Fibroblast of skin of right quadriceps (primary cell): ENCODE data around the gene KCNAB2.
A peak's percentile ranks its signal among the peaks of the same experiment; 100 is the strongest.

ENCODE experiments used
- DNase-seq: peaks from one replicate; pipeline ENCODE4 v3.0.0-alpha.2; 2013

Gene KCNAB2

DNA sequence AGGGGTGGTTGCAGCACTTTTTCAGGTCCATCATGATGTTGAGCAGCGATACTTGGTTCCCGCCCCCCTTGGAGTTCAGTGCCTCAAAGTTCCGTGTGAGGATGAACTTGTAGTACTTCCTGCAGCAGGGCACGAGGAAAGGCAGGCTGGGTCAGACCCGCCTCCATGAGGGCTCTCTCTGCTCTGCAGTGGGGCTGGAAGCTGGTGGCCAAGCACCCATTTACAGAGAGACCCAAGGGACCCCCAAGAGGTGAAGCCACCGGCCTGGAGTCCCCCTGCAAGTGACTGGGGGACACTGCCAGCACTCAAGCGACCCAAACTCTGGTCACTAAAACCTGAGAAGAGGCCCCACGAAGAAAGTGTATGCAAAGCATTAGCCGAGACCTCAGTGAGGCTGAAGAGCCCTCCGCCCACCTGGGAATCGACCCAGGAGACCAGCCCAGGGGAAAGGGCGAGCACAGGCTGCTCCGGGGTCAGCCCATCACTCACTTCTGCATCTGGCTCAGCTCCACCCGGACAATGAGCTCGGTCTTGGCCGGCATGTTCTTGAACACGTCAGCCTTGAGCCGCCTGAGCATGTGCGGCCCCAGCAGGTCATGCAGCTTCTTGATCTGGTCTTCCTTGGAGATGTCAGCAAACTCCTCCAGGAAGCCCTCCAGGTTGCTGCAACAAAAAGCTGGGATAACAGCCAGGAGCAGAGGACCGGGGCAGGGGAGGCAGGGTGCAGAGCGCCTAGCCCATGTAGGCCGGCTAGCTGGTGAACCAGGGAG, 89.2 kb downstream of the KCNAB2 start:
- DNase-seq = no peak

- no peak for DNase-seq
Observed at GRCh38 chr1:6136516-6137220, 91.0 kb downstream of the KCNAB2 start.

- no peak for DNase-seq
Observed at GRCh38 chr1:6137758-6138157, 92.1 kb downstream of the KCNAB2 start.

- no peak for DNase-seq
Observed at GRCh38 chr1:6140413-6140812, 94.7 kb downstream of the KCNAB2 start.

GRCh38 chr1:6141592-6141991, 95.9 kb downstream of the KCNAB2 start:
- DNase-seq = no peak

GRCh38 chr1:6142036-6142621, 96.4 kb downstream of the KCNAB2 start:
- no peak for DNase-seq

DNA sequence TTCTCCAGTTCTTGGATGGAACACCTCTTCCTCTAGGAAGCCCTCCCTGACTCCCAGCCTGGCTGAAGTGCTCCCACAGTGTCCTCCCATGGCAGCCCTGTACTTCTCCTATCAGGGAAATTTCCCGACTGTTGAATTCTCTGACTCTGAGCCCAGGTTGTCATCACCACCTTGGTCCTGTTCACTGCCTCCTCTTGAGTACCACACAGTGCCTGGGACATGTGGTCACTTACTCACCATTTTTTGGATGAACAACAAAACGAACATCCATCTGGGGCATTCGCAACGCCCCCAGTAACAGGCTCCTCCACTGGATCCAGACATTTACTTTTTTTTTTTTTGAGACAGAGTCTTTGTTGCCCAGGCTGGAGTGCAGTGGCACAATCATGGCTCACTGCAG, 97.0 kb downstream of the KCNAB2 start:
- DNase-seq = no peak

DNA sequence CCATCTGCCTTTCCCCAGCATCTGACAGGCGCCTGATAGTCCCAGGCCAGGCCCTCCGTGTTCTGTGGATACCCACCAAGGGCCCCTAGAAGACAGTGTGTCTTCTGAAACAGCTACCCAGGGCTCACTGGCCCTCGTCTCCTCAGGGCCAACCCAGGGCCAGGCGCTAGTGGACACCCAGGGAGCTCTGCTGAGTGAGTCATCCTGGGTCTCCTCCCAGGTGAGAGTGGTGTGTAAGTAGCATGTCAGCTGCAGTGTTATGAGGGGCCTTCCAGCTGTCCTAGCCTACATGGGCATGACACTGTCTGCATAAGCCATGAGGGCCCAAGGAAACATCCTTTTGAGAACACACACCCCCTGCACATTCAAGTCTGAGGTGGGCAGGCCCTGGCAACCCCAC, 97.7 kb downstream of the KCNAB2 start:
- no peak for DNase-seq

- no peak for DNase-seq
Observed at GRCh38 chr1:6144175-6144574, 98.5 kb downstream of the KCNAB2 start.

GRCh38 chr1:6144647-6145395, 99.1 kb downstream of the KCNAB2 start:
- no peak for DNase-seq

DNA sequence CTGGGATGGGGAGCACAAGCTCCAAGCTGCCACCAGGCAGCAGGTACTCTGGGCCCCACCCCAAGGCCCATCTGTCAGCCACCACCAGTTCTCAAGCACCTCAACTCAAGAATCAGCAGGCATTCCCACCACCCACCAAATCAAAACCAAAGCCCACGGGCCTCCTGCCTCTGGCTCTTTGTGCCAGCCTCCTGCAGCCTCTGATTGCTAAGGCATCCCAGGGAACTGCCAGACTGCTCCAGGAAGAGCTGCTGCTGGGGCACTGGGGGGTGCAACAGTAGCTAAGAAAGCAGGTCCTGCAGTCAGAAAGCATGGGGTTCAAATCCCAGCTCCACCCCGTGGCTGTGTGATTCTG, 99.7 kb downstream of the KCNAB2 start:
- no peak for DNase-seq

GRCh38 chr1:6145864-6146410, 100.2 kb downstream of the KCNAB2 start:
- DNase-seq = no peak

GRCh38 chr1:6148497-6149241, 103.0 kb downstream of the KCNAB2 start:
- DNase-seq = peak; percentile 20

DNA sequence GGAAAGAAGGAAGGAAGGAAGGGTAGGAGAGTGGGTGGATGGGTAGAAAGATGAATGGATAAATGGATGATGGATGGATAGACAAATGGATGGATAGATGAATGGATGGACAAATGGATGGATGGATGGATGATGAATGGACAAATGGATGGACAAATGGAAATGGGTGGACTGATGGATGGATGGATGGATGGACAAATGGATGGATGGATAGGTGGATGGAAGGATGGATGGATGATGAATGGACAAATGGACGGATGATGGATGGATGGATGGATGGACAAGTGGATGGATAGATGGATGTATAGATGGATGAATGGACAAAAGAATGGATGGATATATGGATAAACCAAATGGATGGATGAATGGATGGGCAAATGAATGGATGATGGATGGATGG, 103.9 kb downstream of the KCNAB2 start:
- DNase-seq = no peak

GRCh38 chr1:6150006-6150938, 104.6 kb downstream of the KCNAB2 start:
- DNase-seq = no peak
